Articular chondrocyte of knee joint (primary cell): ENCODE data around the gene ST3GAL5. TPM values are rescaled to one million over a fixed set of nuclear protein-coding genes. Genes with fewer than 3 reads are reported as not detected.

Experiments used
- small RNA-seq: library from RNA; depleted of rRNA; stranded (forward); fragments of <200 nt; gene quantifications from one replicate; pipeline ENCODE3, GENCODE V24; 2012
- total RNA-seq: library from RNA; depleted of rRNA; stranded (reverse); fragments of >200 nt; gene quantifications from 2 replicates; pipeline ENCODE4 v1.2.3, GENCODE V29; 2012

The ST3GAL5 gene
- total RNA-seq = 9.4 and 21.4 TPM in 2 replicates

DNA sequence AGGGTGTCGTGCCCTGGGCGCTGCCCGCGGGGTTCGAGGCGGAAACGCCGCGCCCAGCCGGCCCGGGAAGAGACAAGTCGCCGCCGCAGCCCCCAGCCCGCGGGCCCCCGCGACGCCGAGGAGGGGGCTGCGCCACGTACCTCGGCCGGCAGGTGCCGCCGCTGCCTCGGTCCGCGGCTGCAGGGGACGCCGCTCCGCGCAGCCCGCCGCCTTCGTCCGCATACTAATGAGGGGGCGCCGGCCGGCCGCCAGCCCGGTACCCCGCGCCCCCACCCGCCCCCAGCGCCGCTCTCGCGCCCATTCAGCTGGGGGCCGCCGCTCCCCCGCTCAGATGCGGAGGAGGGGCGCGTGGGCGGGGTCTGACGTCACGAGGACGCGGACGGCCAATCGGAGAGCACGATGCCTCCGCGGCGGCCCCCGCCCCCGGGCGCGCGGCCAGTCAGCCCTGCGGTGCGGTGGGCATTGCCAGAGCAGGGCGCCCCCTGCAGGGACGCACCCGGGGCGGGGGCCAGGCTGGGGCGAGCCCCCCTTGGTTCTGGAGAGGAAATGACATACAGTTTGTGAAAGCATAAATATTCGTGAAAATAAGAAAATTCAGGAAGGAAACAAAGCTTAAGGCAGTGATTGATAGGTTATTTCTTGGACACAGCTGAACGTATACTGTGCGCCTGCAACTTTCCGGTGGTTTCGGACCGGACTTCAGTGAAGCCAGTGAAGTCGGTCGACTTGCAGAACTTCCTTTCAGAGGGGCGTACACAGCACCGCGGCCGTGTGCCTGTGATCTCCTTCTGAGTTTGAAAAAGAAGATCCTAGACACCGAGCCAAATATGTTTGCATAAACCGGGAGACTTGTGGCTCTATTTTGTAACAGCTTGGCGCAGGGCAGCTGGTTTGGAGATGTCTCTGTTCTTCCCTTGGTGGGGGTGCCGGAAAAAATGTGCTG, at the start of gene ST3GAL5:
TSS of gene ST3GAL5 (minus strand) at position 307 of the 943 bp plus-strand sequence. CDS start at position 222, 85 bp downstream.

Small RNA genes within 50 kb of the gene (small RNA-seq; reads per million reads assigned to genes)
- gene RN7SKP83 = not detected

Other genes starting within 250 kb of the ST3GAL5 start
- not detected in 2 replicates for gene SFTPB, start 220.8 kb downstream of the ST3GAL5 start, total RNA-seq
- gene GNLY, start 194.6 kb downstream of the ST3GAL5 start, total RNA-seq = not detected in 2 replicates
- gene ATOH8, start 135.0 kb downstream of the ST3GAL5 start, total RNA-seq = 67.2 and 125 TPM in 2 replicates
- gene POLR1A, start 216.9 kb upstream of the ST3GAL5 start, total RNA-seq = 31.1 and 36.8 TPM in 2 replicates
- gene PTCD3, start 217.2 kb upstream of the ST3GAL5 start, total RNA-seq = 76.4 and 78.0 TPM in 2 replicates